Measurements from ENCODE around the gene LCNL1. TPM values are rescaled to one million over a fixed set of nuclear protein-coding genes. Genes with fewer than 3 reads are reported as not detected.

The LCNL1 gene
- polyA plus RNA-seq, 1 donor (not counting 4 experiments of a cell fraction or from before 2014, with no cell fraction given): not detected

GRCh38 chr9:136980669-136981478 lies 1.9 kb upstream of the LCNL1 start:
- Histone ChIP-seq H3K36me3 (ENCODE audit: control insufficient read depth in 2 of 2, extremely low read depth in 1 of 2, insufficient read depth in 2 of 2, low read length in 2 of 2) (no peaks in the 10 kb centered on the region), H3K9me3 (ENCODE audit: control insufficient read depth, low read depth, low read length) (no peaks in the 10 kb centered on the region), H3K4me2 (ENCODE audit: control insufficient read depth, extremely low read depth, insufficient read depth, low read depth, low read length) (no peak overlapping the region), H4K20me1 (ENCODE audit: control insufficient read depth, extremely low read depth, insufficient read depth, low read length) (no peaks in the 10 kb centered on the region), H3K79me2 (ENCODE audit: control insufficient read depth, insufficient read depth, low read length) (no peaks in the 10 kb centered on the region), H3K27me3 (ENCODE audit: control insufficient read depth, extremely low read depth, insufficient read depth, low read length) (peaks cover 23% of the 10 kb centered on the region), H3K4me1 (ENCODE audit: control insufficient read depth, extremely low read depth, insufficient read depth, low read length) (no peaks in the 10 kb centered on the region), H3K4me3 (ENCODE audit: control insufficient read depth in 2 of 3, extremely low read depth in 1 of 3, insufficient read depth in 2 of 3, low read depth in 1 of 3, low read length in 3 of 3) (no peak overlapping the region), H3K9me1 (ENCODE audit: control insufficient read depth, extremely low read depth, insufficient read depth, low read length) (no peaks in the 10 kb centered on the region), H2AFZ (ENCODE audit: control insufficient read depth, low read length) (no peak overlapping the region), H3K27ac (ENCODE audit: control insufficient read depth, insufficient read depth, low read length) (no peak overlapping the region), H3K9ac (ENCODE audit: control insufficient read depth, extremely low read depth, insufficient read depth, low read length) (no peak overlapping the region)
- TF ChIP-seq CTCF (optimal IDR thresholded peaks at IDR 0.05 in 1 of 3, IDR thresholded peaks at IDR 0.05 in 1 of 3, conservative IDR thresholded peaks at IDR 0.05 in 1 of 3; ENCODE audit: extremely low read depth in 1 of 3, insufficient read depth in 2 of 3, low read length in 3 of 3) (no peak), EZH2 (IDR thresholded peaks at IDR 0.05; ENCODE audit: low read length) (no peak)
- no peak for DNase-seq (ENCODE audit: low read depth, low spot score)
- dilution Hi-C loops (cut with MboI; ENCODE audit: extremely low pct_ligation_motif_present, low sequenced_read_pairs): no loop called here
- FAIRE-seq: no peak

DNA sequence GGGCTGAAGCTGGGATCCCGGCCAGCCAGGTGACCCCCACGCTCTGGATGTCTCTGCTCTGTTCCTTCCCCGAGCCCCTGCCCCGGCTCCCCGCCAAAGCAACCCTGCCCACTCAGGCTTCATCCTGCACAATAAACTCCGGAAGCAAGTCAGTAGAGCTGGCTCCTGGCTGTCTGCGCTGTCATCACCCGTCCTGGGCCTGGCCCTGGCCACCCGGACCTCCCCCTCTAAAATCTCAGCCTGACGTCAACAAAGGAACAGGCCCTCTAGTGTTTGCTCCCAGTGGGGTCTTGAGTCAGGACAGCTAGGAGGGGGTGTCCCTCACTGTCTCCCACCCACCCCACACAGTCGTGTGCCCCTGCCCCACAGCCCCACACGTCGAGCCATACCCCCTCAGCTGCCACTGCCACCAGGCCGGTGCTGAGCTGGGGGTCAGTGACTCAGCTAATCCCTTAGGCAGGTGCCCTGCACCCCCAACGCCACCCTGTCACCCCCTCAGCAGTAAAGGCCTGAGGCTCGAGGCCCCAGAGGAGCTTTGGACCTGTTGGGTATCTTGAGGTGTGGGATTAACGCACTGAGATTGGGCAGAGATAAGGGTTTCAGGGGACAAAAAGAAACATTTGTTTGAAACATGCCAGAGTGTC lies 1.1 kb upstream of the LCNL1 start:
- Histone ChIP-seq H3K79me2 (ENCODE audit: control insufficient read depth, insufficient read depth, low read length) (no peaks in the 10 kb centered on the region), H3K4me3 (ENCODE audit: control insufficient read depth in 2 of 3, extremely low read depth in 1 of 3, insufficient read depth in 2 of 3, low read depth in 1 of 3, low read length in 3 of 3) (no peak overlapping the region), H3K36me3 (ENCODE audit: control insufficient read depth in 2 of 2, extremely low read depth in 1 of 2, insufficient read depth in 2 of 2, low read length in 2 of 2) (no peaks in the 10 kb centered on the region), H3K9ac (ENCODE audit: control insufficient read depth, extremely low read depth, insufficient read depth, low read length) (no peak overlapping the region), H3K4me2 (ENCODE audit: control insufficient read depth, extremely low read depth, insufficient read depth, low read depth, low read length) (no peak overlapping the region), H3K9me3 (ENCODE audit: control insufficient read depth, low read depth, low read length) (no peaks in the 10 kb centered on the region), H3K27me3 (ENCODE audit: control insufficient read depth, extremely low read depth, insufficient read depth, low read length) (peaks cover 27% of the 10 kb centered on the region), H4K20me1 (ENCODE audit: control insufficient read depth, extremely low read depth, insufficient read depth, low read length) (no peaks in the 10 kb centered on the region), H2AFZ (ENCODE audit: control insufficient read depth, low read length) (no peak overlapping the region), H3K4me1 (ENCODE audit: control insufficient read depth, extremely low read depth, insufficient read depth, low read length) (no peaks in the 10 kb centered on the region), H3K27ac (ENCODE audit: control insufficient read depth, insufficient read depth, low read length) (no peak overlapping the region), H3K9me1 (ENCODE audit: control insufficient read depth, extremely low read depth, insufficient read depth, low read length) (no peaks in the 10 kb centered on the region)
- DNase-seq (ENCODE audit: low read depth, low spot score) (no peak), FAIRE-seq (no peak)
- TF ChIP-seq EZH2 (IDR thresholded peaks at IDR 0.05; ENCODE audit: low read length) (no peak), CTCF (optimal IDR thresholded peaks at IDR 0.05 in 1 of 3, IDR thresholded peaks at IDR 0.05 in 1 of 3, conservative IDR thresholded peaks at IDR 0.05 in 1 of 3; ENCODE audit: extremely low read depth in 1 of 3, insufficient read depth in 2 of 3, low read length in 3 of 3) (no peak)
- dilution Hi-C loops (cut with MboI; ENCODE audit: extremely low pct_ligation_motif_present, low sequenced_read_pairs): no loop called here
